KMS-11 (cell line): Measurements from ENCODE around the gene PTPN23.

Experiments used
- H2AFZ ChIP-seq: fragments of 200-600 bp; sonication (generic); 2 replicates; pipeline ENCODE4 v1.6.1; 2016; ENCODE audit warnings: antibody characterized with exemption, mixed run types, low read depth
- H3K27ac ChIP-seq: fragments of 200-600 bp; sonication (generic); 2 replicates; pipeline ENCODE4 v1.6.1; 2016; ENCODE audit warnings: mild to moderate bottlenecking, mixed run types
- H3K27me3 ChIP-seq: fragments of 200-600 bp; sonication (generic); 2 replicates; pipeline ENCODE4 v1.6.1; 2017; ENCODE audit warnings: mild to moderate bottlenecking, low read depth, mixed run types, moderate library complexity; ENCODE audit not compliant: insufficient read depth
- H3K36me3 ChIP-seq: fragments of 200-600 bp; sonication (generic); 2 replicates; pipeline ENCODE4 v1.6.1; 2017; ENCODE audit warnings: mild to moderate bottlenecking, mixed run types; ENCODE audit not compliant: insufficient read depth
- H3K4me1 ChIP-seq: fragments of 200-600 bp; sonication (generic); 2 replicates; pipeline ENCODE4 v1.6.1; 2016; ENCODE audit warnings: mild to moderate bottlenecking, low read depth, mixed run types; ENCODE audit not compliant: poor library complexity, severe bottlenecking
- H3K4me2 ChIP-seq: fragments of 200-600 bp; sonication (generic); 2 replicates; pipeline ENCODE4 v1.7.0; 2016; ENCODE audit warnings: mild to moderate bottlenecking, mixed run types
- H3K4me3 ChIP-seq: fragments of 200-600 bp; sonication (generic); IDR thresholded peaks from 2 replicates; pipeline ENCODE4 v1.6.1; 2017; ENCODE audit warnings: low read depth, low read length, mixed read lengths; ENCODE audit not compliant: insufficient read depth
- H3K79me2 ChIP-seq: fragments of 200-600 bp; sonication (generic); 2 replicates; pipeline ENCODE4 v1.6.1; 2016; ENCODE audit warnings: low read depth, mixed run types; ENCODE audit not compliant: insufficient read depth
- H3K9ac ChIP-seq: fragments of 200-600 bp; sonication (generic); 2 replicates; pipeline ENCODE4 v1.6.1; 2016; ENCODE audit warnings: mild to moderate bottlenecking, mixed run types
- H4K20me1 ChIP-seq: fragments of 200-600 bp; sonication (generic); 2 replicates; pipeline ENCODE4 v1.6.1; 2016; ENCODE audit warnings: mild to moderate bottlenecking, mixed run types; ENCODE audit not compliant: insufficient read depth
- CTCF ChIP-seq: fragments of 200-600 bp; sonication (generic); conservative IDR thresholded peaks from 2 replicates; pipeline ENCODE4 v1.6.1; 2017; ENCODE audit warnings: low read depth, mild to moderate bottlenecking, antibody characterized with exemption, low read length, moderate library complexity, mixed read lengths

Gene PTPN23

DNA sequence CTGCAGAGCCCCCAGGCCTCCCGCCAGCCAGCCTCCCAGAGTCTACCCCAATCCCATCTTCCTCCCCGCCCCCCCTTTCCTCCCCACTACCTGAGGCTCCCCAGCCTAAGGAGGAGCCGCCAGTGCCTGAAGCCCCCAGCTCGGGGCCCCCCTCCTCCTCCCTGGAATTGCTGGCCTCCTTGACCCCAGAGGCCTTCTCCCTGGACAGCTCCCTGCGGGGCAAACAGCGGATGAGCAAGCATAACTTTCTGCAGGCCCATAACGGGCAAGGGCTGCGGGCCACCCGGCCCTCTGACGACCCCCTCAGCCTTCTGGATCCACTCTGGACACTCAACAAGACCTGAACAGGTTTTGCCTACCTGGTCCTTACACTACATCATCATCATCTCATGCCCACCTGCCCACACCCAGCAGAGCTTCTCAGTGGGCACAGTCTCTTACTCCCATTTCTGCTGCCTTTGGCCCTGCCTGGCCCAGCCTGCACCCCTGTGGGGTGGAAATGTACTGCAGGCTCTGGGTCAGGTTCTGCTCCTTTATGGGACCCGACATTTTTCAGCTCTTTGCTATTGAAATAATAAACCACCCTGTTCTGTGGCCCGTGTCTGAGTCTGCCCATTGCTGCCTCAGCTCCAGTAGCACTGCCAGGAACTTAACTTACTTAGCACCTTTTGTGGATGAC, 32.2 kb downstream of the PTPN23 start:
- no peak overlapping the region for H3K4me3 ChIP-seq
- no peak overlapping the region for H2AFZ ChIP-seq
- no peaks in the 10 kb centered on the region for H3K4me1 ChIP-seq
- no peak for TF ChIP-seq CTCF
- no peaks in the 10 kb centered on the region for H3K79me2 ChIP-seq
- H3K4me2 ChIP-seq: no peak overlapping the region
- no peak overlapping the region for H3K9ac ChIP-seq
- no peaks in the 10 kb centered on the region for H3K36me3 ChIP-seq
- no peaks in the 10 kb centered on the region for H3K27me3 ChIP-seq
- no peaks in the 10 kb centered on the region for H4K20me1 ChIP-seq
- H3K27ac ChIP-seq: no peak overlapping the region

DNA sequence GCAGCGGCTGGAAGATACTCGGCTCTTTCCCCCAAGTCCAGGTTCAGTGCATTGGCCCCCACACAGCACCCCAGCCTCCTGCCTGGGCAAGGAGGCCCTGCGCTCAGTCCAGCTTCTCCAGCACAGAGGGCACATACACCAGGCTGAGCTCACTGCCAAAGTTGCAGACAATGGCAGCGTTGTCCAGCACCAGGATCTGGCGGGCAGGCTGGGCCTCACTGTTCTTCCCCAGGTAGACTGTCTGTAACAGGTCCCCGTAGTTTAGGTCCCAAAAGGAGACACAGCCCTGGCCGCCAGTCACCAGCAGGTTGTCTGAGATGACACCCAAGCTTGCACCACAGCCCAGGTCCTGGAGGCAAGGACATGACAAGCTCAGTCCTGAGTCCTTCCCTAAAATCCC, 32.9 kb downstream of the PTPN23 start:
- no peak overlapping the region for H3K9ac ChIP-seq
- H3K27ac ChIP-seq: no peak overlapping the region
- H4K20me1 ChIP-seq: no peaks in the 10 kb centered on the region
- H3K4me2 ChIP-seq: no peak overlapping the region
- no peak overlapping the region for H2AFZ ChIP-seq
- H3K79me2 ChIP-seq: no peaks in the 10 kb centered on the region
- no peaks in the 10 kb centered on the region for H3K27me3 ChIP-seq
- H3K4me3 ChIP-seq: no peak overlapping the region
- TF ChIP-seq CTCF: no peak
- H3K4me1 ChIP-seq: no peaks in the 10 kb centered on the region
- H3K36me3 ChIP-seq: no peaks in the 10 kb centered on the region

GRCh38 chr3:47414161-47414564, 33.3 kb downstream of the PTPN23 start:
- Histone ChIP-seq H3K9ac (no peak overlapping the region), H3K4me2 (no peak overlapping the region), H2AFZ (no peak overlapping the region), H3K4me1 (no peaks in the 10 kb centered on the region), H3K36me3 (no peaks in the 10 kb centered on the region), H3K27ac (no peak overlapping the region), H3K4me3 (no peak overlapping the region), H3K27me3 (no peaks in the 10 kb centered on the region), H3K79me2 (no peaks in the 10 kb centered on the region), H4K20me1 (no peaks in the 10 kb centered on the region)
- TF ChIP-seq CTCF: no peak

DNA sequence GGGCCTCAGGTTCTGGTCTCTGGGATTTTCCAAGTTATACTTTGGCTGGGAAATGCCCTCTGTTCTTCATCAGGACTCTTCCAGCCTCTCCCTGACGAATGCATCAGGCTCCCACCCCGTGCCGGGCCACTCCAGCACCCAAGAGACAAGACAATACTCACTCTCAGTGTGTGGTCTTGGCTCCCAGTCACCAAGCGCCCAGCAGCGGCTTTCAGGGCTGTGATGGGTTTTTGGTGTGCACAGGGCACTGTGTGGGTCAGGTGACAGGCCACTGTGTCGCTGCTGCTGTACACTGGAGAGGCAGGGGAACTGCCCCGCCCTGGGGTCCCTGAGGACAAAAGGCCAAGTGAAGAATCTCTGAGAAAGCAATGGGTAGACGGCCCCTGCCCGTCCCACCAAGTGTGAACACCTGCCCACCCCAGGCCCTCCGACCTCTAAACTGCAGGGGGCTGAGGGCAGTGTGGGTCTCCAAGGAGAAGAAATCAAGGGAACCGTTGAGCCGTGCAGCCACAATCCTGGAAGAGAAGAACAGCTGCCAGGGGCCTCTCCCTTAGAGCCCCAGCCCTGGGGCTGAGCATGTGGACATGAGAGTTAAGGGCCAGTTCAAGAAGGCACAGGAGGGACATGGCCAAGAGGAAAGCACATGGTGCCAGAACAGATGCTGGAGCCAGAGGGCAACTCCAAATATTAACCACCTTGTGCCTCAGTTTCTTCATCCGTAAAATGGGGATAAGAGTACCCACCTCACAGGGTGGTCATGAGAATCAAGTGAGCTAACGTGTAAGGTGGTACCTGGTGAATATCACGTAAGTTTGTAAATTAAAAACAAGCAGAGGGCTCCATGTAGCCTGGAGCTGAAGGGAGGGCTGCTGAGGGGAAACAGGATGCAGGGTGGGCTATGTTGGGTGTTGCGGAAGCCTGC, 34.1 kb downstream of the PTPN23 start:
- no peak overlapping the region for H3K27ac ChIP-seq
- H3K4me1 ChIP-seq: no peaks in the 10 kb centered on the region

More for the DNA sequence above, 34.1 kb downstream of the PTPN23 start:
- no peaks in the 10 kb centered on the region for H4K20me1 ChIP-seq
- no peak overlapping the region for H3K9ac ChIP-seq
- H3K27me3 ChIP-seq: no peaks in the 10 kb centered on the region
- no peak overlapping the region for H3K4me3 ChIP-seq
- H3K36me3 ChIP-seq: no peaks in the 10 kb centered on the region
- H3K4me2 ChIP-seq: no peak overlapping the region
- H2AFZ ChIP-seq: no peak overlapping the region
- TF ChIP-seq CTCF: no peak
- H3K79me2 ChIP-seq: no peaks in the 10 kb centered on the region
